NCI-H128 (cell line): ENCODE measurements around the gene SLC25A34.

Experiments used
- DNase-seq: peaks from one replicate; lab custom pipeline; 2025; ENCODE audit not compliant: unreplicated experiment; lab: John Stamatoyannopoulos, UW

The SLC25A34 gene

GRCh38 chr1:15770313-15770962 is 34.4 kb downstream of the SLC25A34 start:
- no peak for DNase-seq

DNA sequence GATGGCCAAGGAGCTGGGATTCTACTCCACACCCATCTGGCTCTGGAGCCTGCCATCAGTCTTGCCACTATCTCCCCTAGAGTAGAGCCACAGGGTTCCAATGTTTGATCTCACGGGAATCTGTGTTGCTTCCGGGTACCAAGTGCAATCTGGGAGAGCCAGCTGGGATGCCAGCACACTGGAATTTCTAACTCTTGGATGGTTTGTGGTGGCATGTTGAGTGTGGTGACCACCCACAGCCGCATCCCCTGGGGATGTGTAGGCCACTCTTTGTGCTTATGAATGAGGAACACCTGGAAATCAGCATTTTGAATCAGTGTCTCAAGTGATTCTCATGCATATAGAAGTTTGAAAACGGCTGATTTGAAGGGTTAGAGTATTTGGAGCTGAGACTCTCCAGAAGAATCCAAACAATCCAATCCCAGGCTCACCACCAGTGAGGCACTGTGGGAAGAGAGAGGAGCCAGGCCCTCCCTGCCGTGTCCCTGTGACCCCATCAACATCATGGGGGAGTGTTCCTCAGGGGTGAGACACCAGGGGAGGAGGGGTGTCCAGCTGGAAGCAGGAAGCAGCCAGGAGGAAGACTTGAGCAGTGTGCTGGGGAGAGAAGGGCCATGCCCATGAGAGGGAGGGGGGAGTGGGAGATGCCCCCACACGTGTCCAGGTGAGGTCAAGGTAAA is 35.9 kb downstream of the SLC25A34 start:
- no peak for DNase-seq

DNA sequence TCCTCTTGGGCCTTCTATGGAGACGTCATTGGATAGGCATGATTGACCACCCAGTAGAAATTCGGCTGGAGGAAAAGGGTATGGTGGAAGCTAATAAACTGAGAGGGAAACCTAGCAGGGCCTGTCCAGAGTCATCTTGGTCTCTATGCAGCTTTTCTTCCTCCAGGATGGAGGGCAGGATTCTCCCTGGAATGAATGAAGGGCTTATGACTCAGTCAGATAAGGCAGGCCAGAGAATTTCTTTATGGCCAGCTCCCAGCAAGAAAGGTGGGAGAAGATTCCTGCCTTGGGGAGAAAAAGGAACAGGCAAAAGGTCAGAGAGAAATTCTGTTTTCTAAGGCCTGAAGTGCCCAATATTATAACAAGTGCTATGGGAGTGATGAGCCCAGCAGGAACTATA is 39.6 kb downstream of the SLC25A34 start:
- no peak for DNase-seq

- DNase-seq: no peak
Measured at GRCh38 chr1:15777909-15778707, 42.0 kb downstream of the SLC25A34 start.

- DNase-seq: no peak
Measured at GRCh38 chr1:15785683-15786082, 49.6 kb downstream of the SLC25A34 start.

DNA sequence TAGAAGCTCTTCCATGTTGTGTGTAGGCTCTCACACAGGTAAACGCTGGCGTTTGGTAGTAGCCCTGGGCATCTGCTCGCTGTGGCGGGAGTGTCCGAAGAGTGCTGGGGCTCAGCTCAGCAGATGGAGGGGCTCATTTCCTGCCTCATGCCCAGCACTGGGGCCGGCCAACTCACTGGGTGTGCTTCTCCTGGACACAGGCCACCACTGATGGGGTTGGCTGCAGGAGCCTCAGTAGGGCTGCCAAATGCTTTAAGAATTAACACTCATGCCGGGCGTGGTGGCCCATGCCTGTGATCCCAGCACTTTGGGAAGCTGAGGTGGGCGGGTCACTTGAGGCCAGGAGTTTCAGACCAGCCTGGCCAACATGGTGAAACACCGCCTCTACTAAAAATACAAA is 50.5 kb downstream of the SLC25A34 start:
- no peak for DNase-seq

- no peak for DNase-seq
Measured at GRCh38 chr1:15788624-15789301, 52.7 kb downstream of the SLC25A34 start.
